Measurements from ENCODE around the gene DPH7. TPM values are rescaled to one million over a fixed set of nuclear protein-coding genes. Genes with fewer than 3 reads are reported as not detected.

DPH7 gene
- total RNA-seq, 1 experiment from 2014 or later: 43.9 TPM

GRCh38 chr9:137544176-137544760 lies 34.5 kb downstream of the DPH7 start:
- ATAC-seq (no peak), DNase-seq (ENCODE audit: low spot score) (no peak)
- H3K27ac Mint-ChIP-seq: no peak overlapping the region
- H3K4me3 Mint-ChIP-seq: no peak overlapping the region
- peaks cover 3% of the 10 kb centered on the region for H3K27me3 Mint-ChIP-seq (ENCODE audit: low read depth)
- H3K9me3 Mint-ChIP-seq: peaks cover 18% of the 10 kb centered on the region
- ChIA-PET CTCF (interaction anchor here (2.0 to 2.1 kb wide), 2 partner anchors 9 to 13 kb away, joined by 6 to 7 read pairs; no protein-coding TSS in a partner anchor), POLR2A (no interaction called here)
- no peaks in the 10 kb centered on the region for H3K4me1 Mint-ChIP-seq
- TF ChIP-seq ZNF281 (CRISPR knock-in tag; IDR thresholded peaks at IDR 0.05): no peak
- no peak for TF ChIP-seq FOXP1 (CRISPR knock-in tag; IDR thresholded peaks at IDR 0.05; ENCODE audit: borderline replicate concordance)
- TF ChIP-seq IRF2 (CRISPR knock-in tag; IDR thresholded peaks at IDR 0.05; ENCODE audit: borderline replicate concordance, low read depth): no peak
- TF ChIP-seq ATF6 (CRISPR knock-in tag; IDR thresholded peaks at IDR 0.05): no peak
- TF ChIP-seq ZNF416 (CRISPR knock-in tag; IDR thresholded peaks at IDR 0.05): no peak
- no peak for TF ChIP-seq OVOL2 (CRISPR knock-in tag; IDR thresholded peaks at IDR 0.05; ENCODE audit: borderline replicate concordance)
- no peak for TF ChIP-seq JAZF1 (CRISPR knock-in tag; IDR thresholded peaks at IDR 0.05)
- TF ChIP-seq GTF2I (CRISPR knock-in tag; conservative IDR thresholded peaks at IDR 0.05): no peak
- no peak for TF ChIP-seq NR1H2 (CRISPR knock-in tag; IDR thresholded peaks at IDR 0.05)
- TF ChIP-seq SOX15 (CRISPR knock-in tag; IDR thresholded peaks at IDR 0.05): no peak
- TF ChIP-seq ZNF317 (CRISPR knock-in tag; IDR thresholded peaks at IDR 0.05; ENCODE audit: borderline replicate concordance, low read depth): no peak
- no peak for TF ChIP-seq MLX (CRISPR knock-in tag; IDR thresholded peaks at IDR 0.05)
- TF ChIP-seq CBFB (CRISPR knock-in tag; IDR thresholded peaks at IDR 0.05; ENCODE audit: low read depth): no peak
- TF ChIP-seq TEAD4 (CRISPR knock-in tag; IDR thresholded peaks at IDR 0.05): no peak
- TF ChIP-seq PRRX2 (CRISPR knock-in tag; IDR thresholded peaks at IDR 0.05): no peak
- TF ChIP-seq PRDM15 (CRISPR knock-in tag; IDR thresholded peaks at IDR 0.05): no peak
- no peak for TF ChIP-seq ZNF512 (CRISPR knock-in tag; IDR thresholded peaks at IDR 0.05; ENCODE audit: borderline replicate concordance)
- TF ChIP-seq JUN (CRISPR knock-in tag; IDR thresholded peaks at IDR 0.05): no peak
- TF ChIP-seq ZNF423 (CRISPR knock-in tag; IDR thresholded peaks at IDR 0.05): no peak
- TF ChIP-seq PREB (CRISPR knock-in tag; IDR thresholded peaks at IDR 0.05; ENCODE audit: borderline replicate concordance): no peak
- H3K36me3 Mint-ChIP-seq: peaks cover 17% of the 10 kb centered on the region; the same call in 1 of the 2 replicates
